Adrenal gland (tissue), 5 donors: ENCODE data around the gene ERC1.

ENCODE experiments used
- POLR2A ChIP-seq, 2 donors: fragments of 450-650 bp; IDR thresholded peaks; one replicate each; pipeline ENCODE4 v1.6.1; 2017; ENCODE audit warnings: antibody characterized with exemption in 2 of 2, mild to moderate bottlenecking in 2 of 2, moderate library complexity in 1 of 2
- TF ChIP-seq, protein P1 (sequence below), 6 experiments: fragments of 450-650 bp in 4 of 6; fragments of 200-600 bp in 2 of 6; sonication (generic) in 1 of 6; IDR thresholded peaks; 1 replicate in 5 of 6; 2 replicates in 1 of 6; pipeline versions ENCODE4 v1.5.1 to v1.8.0; 2016 to 2021; ENCODE audit warnings: antibody characterized with exemption in 6 of 6, mild to moderate bottlenecking in 2 of 6, moderate library complexity in 1 of 6
- donor health status: DM: no; HTN: no; CAD: no.

- TF ChIP-seq, protein P1, sequence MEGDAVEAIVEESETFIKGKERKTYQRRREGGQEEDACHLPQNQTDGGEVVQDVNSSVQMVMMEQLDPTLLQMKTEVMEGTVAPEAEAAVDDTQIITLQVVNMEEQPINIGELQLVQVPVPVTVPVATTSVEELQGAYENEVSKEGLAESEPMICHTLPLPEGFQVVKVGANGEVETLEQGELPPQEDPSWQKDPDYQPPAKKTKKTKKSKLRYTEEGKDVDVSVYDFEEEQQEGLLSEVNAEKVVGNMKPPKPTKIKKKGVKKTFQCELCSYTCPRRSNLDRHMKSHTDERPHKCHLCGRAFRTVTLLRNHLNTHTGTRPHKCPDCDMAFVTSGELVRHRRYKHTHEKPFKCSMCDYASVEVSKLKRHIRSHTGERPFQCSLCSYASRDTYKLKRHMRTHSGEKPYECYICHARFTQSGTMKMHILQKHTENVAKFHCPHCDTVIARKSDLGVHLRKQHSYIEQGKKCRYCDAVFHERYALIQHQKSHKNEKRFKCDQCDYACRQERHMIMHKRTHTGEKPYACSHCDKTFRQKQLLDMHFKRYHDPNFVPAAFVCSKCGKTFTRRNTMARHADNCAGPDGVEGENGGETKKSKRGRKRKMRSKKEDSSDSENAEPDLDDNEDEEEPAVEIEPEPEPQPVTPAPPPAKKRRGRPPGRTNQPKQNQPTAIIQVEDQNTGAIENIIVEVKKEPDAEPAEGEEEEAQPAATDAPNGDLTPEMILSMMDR (IDR thresholded peaks at IDR 0.05): no peak
- no peak for TF ChIP-seq POLR2A (IDR thresholded peaks at IDR 0.05)
These were observed 6.5 kb downstream of the ERC1 start for GRCh38 chr12:997505-997904.
